ENCODE results near the gene INAFM2. TPM values are rescaled to one million over a fixed set of nuclear protein-coding genes. Genes with fewer than 3 reads are reported as not detected.

Gene INAFM2
- total RNA-seq, 1 donor from 2014 or later: 9.5 TPM

GRCh38 chr15:40354408-40355171 is 31.1 kb downstream of the INAFM2 start:
- ChIA-PET POLR2A (interaction anchor here (0.7 kb wide), 1 partner anchor 18 kb away, joined by 3 read pairs; no protein-coding TSS in a partner anchor), CTCF (interaction anchor here (0.8 kb wide), 1 partner anchor 32 kb away, joined by 3 read pairs; no protein-coding TSS in a partner anchor)
- no peak for ATAC-seq (ENCODE audit: low read depth)
- TF ChIP-seq CTCF (IDR thresholded peaks at IDR 0.05): no peak
- Mint-ChIP-seq H3K27me3 (no peaks in the 10 kb centered on the region), H3K27ac (no peak overlapping the region), H3K36me3 (ENCODE audit: low read depth) (no peaks in the 10 kb centered on the region), H3K4me3 (no peak overlapping the region), H3K9me3 (no peaks in the 10 kb centered on the region), H3K4me1 (peaks cover 8% of the 10 kb centered on the region)
- no peak for DNase-seq
- intact Hi-C loops (cut with micrococcal nuclease): no loop called here

GRCh38 chr15:40355976-40356585 is 32.6 kb downstream of the INAFM2 start:
- no peak for TF ChIP-seq CTCF (IDR thresholded peaks at IDR 0.05)
- ChIA-PET CTCF (interaction anchor here (0.6 kb wide), 1 partner anchor 77 kb away, joined by 3 read pairs; no protein-coding TSS in a partner anchor), POLR2A (interaction anchor here (0.8 kb wide), 1 partner anchor 53 kb away, joined by 3 read pairs; no protein-coding TSS in a partner anchor)
- no peak for DNase-seq
- intact Hi-C loops (cut with micrococcal nuclease): no loop called here
- Mint-ChIP-seq H3K4me3 (peak overlapping the region; percentile 1), H3K27me3 (no peaks in the 10 kb centered on the region), H3K27ac (no peak overlapping the region), H3K36me3 (ENCODE audit: low read depth) (no peaks in the 10 kb centered on the region), H3K9me3 (no peaks in the 10 kb centered on the region), H3K4me1 (peaks cover 8% of the 10 kb centered on the region)
- no peak for ATAC-seq (ENCODE audit: low read depth)

- no peak for TF ChIP-seq CTCF (IDR thresholded peaks at IDR 0.05)
- ATAC-seq (ENCODE audit: low read depth) (no peak), DNase-seq (no peak)
- H3K4me3 Mint-ChIP-seq: peak overlapping the region; percentile 87
- H3K27me3 Mint-ChIP-seq: no peaks in the 10 kb centered on the region
- POLR2A ChIA-PET: interaction anchor here (1.5 to 2.2 kb wide), 2 partner anchors 49 to 50 kb away, joined by 3 to 8 read pairs; partner anchors contain the start of gene PLCB2
- H3K4me1 Mint-ChIP-seq: peaks cover 8% of the 10 kb centered on the region
- CTCF ChIA-PET: interaction anchor here (1.5 kb wide), 1 partner anchor 13 kb away, joined by 3 read pairs; no protein-coding TSS in a partner anchor
- intact Hi-C loops (cut with micrococcal nuclease): no loop called here
- peaks cover 4% of the 10 kb centered on the region for H3K36me3 Mint-ChIP-seq (ENCODE audit: low read depth)
- no peak overlapping the region for H3K27ac Mint-ChIP-seq
- H3K9me3 Mint-ChIP-seq: no peaks in the 10 kb centered on the region
Measured at GRCh38 chr15:40357246-40357645, 33.8 kb downstream of the INAFM2 start.

- CTCF ChIA-PET: interaction anchor here (1.4 to 1.5 kb wide), 2 partner anchors 13 to 21 kb away, joined by 3 read pairs; no protein-coding TSS in a partner anchor
Measured at GRCh38 chr15:40357723-40358470, 34.4 kb downstream of the INAFM2 start, which contains the start of gene DISP2. DISP2 (plus strand) TSS chr15:40358219; CDS start chr15:40358322, 103 bp downstream.

More at GRCh38 chr15:40357723-40358470, 34.4 kb downstream of the INAFM2 start, which contains the start of gene DISP2:
- DNase-seq (peak; percentile 93), ATAC-seq (ENCODE audit: low read depth) (peak; percentile 94)
- POLR2A ChIA-PET: interaction anchor here (1.5 to 2.2 kb wide), 2 partner anchors 49 to 50 kb away, joined by 3 to 8 read pairs; partner anchors contain the start of gene PLCB2
- Mint-ChIP-seq H3K27ac (no peak within 1 kb of the TSS), H3K9me3 (no peaks in the 10 kb centered on the region), H3K36me3 (ENCODE audit: low read depth) (peaks cover 9% of the 10 kb centered on the region), H3K27me3 (no peaks in the 10 kb centered on the region), H3K4me3 (peak within 1 kb of the TSS; percentile 87), H3K4me1 (peaks cover 8% of the 10 kb centered on the region)
- TF ChIP-seq CTCF (IDR thresholded peaks at IDR 0.05): no peak
- intact Hi-C loops (cut with micrococcal nuclease): loop anchor here (1.0 kb wide), 5 partner anchors 9 to 113 kb away; partner anchors contain the start of genes INAFM2, IVD and KNSTRN

Data from activated B cell treated with CpG ODN at 0.5 μM for 24 hours (primary cell).